Measurements from ENCODE around the gene MAST4. TPM values are rescaled to one million over a fixed set of nuclear protein-coding genes. Genes with fewer than 3 reads are reported as not detected.

MAST4 gene
- total and polyA plus RNA-seq, 2 experiments from 2014 or later = 4.2 to 6.0 TPM

- Histone ChIP-seq H3K4me1 (ENCODE audit: insufficient read depth) (no peaks in the 10 kb centered on the region), H3K9me2 (ENCODE audit: insufficient read depth) (no peaks in the 10 kb centered on the region; the same call in 1 of the 2 replicates)
Measured at GRCh38 chr5:66939094-66939493, 342.9 kb downstream of the MAST4 start.

GRCh38 chr5:66945389-66946349, 349.5 kb downstream of the MAST4 start:
- no peaks in the 10 kb centered on the region for H3K79me2 ChIP-seq (ENCODE audit: insufficient read depth)
- in situ Hi-C loops (cut with MboI) = no loop called here
- H3K4me3 ChIP-seq = no peak overlapping the region
- no peak overlapping the region for H3K4me2 ChIP-seq (ENCODE audit: unreplicated experiment)
- no peaks in the 10 kb centered on the region for H3K27me3 ChIP-seq (replicated peaks; ENCODE audit: insufficient read depth)
- no peak overlapping the region for H2AFZ ChIP-seq
- H3K27ac ChIP-seq = no peak overlapping the region
- no peaks in the 10 kb centered on the region for H3K4me1 ChIP-seq (ENCODE audit: insufficient read depth)
- H3F3A ChIP-seq (ENCODE audit: insufficient read depth) = no peaks in the 10 kb centered on the region
- DNase-seq = no peak
- no peaks in the 10 kb centered on the region for H3K9me2 ChIP-seq (ENCODE audit: insufficient read depth)
- H3K9me3 ChIP-seq (ENCODE audit: low read depth) = no peaks in the 10 kb centered on the region
- TF ChIP-seq EZH2 (IDR thresholded peaks at IDR 0.05; ENCODE audit: insufficient read depth, poor library complexity, severe bottlenecking) (no peak), EZH2phosphoT487 (IDR thresholded peaks at IDR 0.05; ENCODE audit: insufficient read depth, low read depth) (no peak)
- H3K36me3 ChIP-seq (ENCODE audit: low read depth) = no peaks in the 10 kb centered on the region
- 80 to 86% methylated on average over 7 of the region's 7 CpGs for WGBS, 2 experiments (ENCODE audit: low coverage in 1 of 2, low lambda C conversion rate in 2 of 2, missing lambda C conversion rate in 2 of 2)
- no peaks in the 10 kb centered on the region for H4K20me1 ChIP-seq (ENCODE audit: insufficient read depth)
- H3K9ac ChIP-seq = no peak overlapping the region

More at GRCh38 chr5:66939094-66939493, 342.9 kb downstream of the MAST4 start:
- TF ChIP-seq EZH2 (IDR thresholded peaks at IDR 0.05; ENCODE audit: insufficient read depth, poor library complexity, severe bottlenecking) (no peak), EZH2phosphoT487 (IDR thresholded peaks at IDR 0.05; ENCODE audit: insufficient read depth, low read depth) (no peak)
- in situ Hi-C loops (cut with MboI) = no loop called here
- Histone ChIP-seq H3K9me3 (ENCODE audit: low read depth) (no peaks in the 10 kb centered on the region), H3K4me3 (no peak overlapping the region), H3K79me2 (ENCODE audit: insufficient read depth) (no peaks in the 10 kb centered on the region), H3K27me3 (replicated peaks; ENCODE audit: insufficient read depth) (no peaks in the 10 kb centered on the region), H3F3A (ENCODE audit: insufficient read depth) (no peaks in the 10 kb centered on the region), H3K4me2 (ENCODE audit: unreplicated experiment) (no peak overlapping the region), H4K20me1 (ENCODE audit: insufficient read depth) (no peaks in the 10 kb centered on the region), H3K27ac (no peak overlapping the region), H2AFZ (no peak overlapping the region), H3K9ac (no peak overlapping the region), H3K36me3 (ENCODE audit: low read depth) (no peaks in the 10 kb centered on the region)
- no peak for DNase-seq
- 57% methylated on average over 2 of the region's 2 CpGs for WGBS, 2 experiments (ENCODE audit: low coverage in 1 of 2, low lambda C conversion rate in 2 of 2, missing lambda C conversion rate in 2 of 2)

GRCh38 chr5:66947458-66947857, 351.3 kb downstream of the MAST4 start:
- no peaks in the 10 kb centered on the region for H3K9me2 ChIP-seq (ENCODE audit: insufficient read depth)
- H3K27ac ChIP-seq = no peak overlapping the region
- TF ChIP-seq EZH2phosphoT487 (IDR thresholded peaks at IDR 0.05; ENCODE audit: insufficient read depth, low read depth) (no peak), EZH2 (IDR thresholded peaks at IDR 0.05; ENCODE audit: insufficient read depth, poor library complexity, severe bottlenecking) (no peak)
- in situ Hi-C loops (cut with MboI) = no loop called here
- H3K27me3 ChIP-seq (replicated peaks; ENCODE audit: insufficient read depth) = no peaks in the 10 kb centered on the region
- no peak overlapping the region for H3K4me3 ChIP-seq
- H3K79me2 ChIP-seq (ENCODE audit: insufficient read depth) = no peaks in the 10 kb centered on the region
- no peaks in the 10 kb centered on the region for H4K20me1 ChIP-seq (ENCODE audit: insufficient read depth)
- no peak overlapping the region for H2AFZ ChIP-seq
- no peaks in the 10 kb centered on the region for H3K36me3 ChIP-seq (ENCODE audit: low read depth)
- no peak overlapping the region for H3K9ac ChIP-seq
- no peaks in the 10 kb centered on the region for H3K9me3 ChIP-seq (ENCODE audit: low read depth)
- H3K4me2 ChIP-seq (ENCODE audit: unreplicated experiment) = no peak overlapping the region
- 61 to 66% methylated on average over 4 of the region's 4 CpGs for WGBS, 2 experiments (ENCODE audit: low coverage in 1 of 2, low lambda C conversion rate in 2 of 2, missing lambda C conversion rate in 2 of 2)
- H3F3A ChIP-seq (ENCODE audit: insufficient read depth) = no peaks in the 10 kb centered on the region
- H3K4me1 ChIP-seq (ENCODE audit: insufficient read depth) = no peaks in the 10 kb centered on the region
- no peak for DNase-seq

GRCh38 chr5:66949066-66949465, 352.9 kb downstream of the MAST4 start:
- no peaks in the 10 kb centered on the region for H3K79me2 ChIP-seq (ENCODE audit: insufficient read depth)
- no peaks in the 10 kb centered on the region for H3K9me2 ChIP-seq (ENCODE audit: insufficient read depth)
- no peaks in the 10 kb centered on the region for H3F3A ChIP-seq (ENCODE audit: insufficient read depth)
- TF ChIP-seq EZH2 (IDR thresholded peaks at IDR 0.05; ENCODE audit: insufficient read depth, poor library complexity, severe bottlenecking) (no peak), EZH2phosphoT487 (IDR thresholded peaks at IDR 0.05; ENCODE audit: insufficient read depth, low read depth) (no peak)
- WGBS, 2 experiments (ENCODE audit: low coverage in 1 of 2, low lambda C conversion rate in 2 of 2, missing lambda C conversion rate in 2 of 2) = 91 to 96% methylated on average over 4 of the region's 4 CpGs
- in situ Hi-C loops (cut with MboI) = no loop called here
- no peak overlapping the region for H3K4me3 ChIP-seq
- H3K4me2 ChIP-seq (ENCODE audit: unreplicated experiment) = no peak overlapping the region
- no peak overlapping the region for H2AFZ ChIP-seq
- H3K36me3 ChIP-seq (ENCODE audit: low read depth) = no peaks in the 10 kb centered on the region
- no peak overlapping the region for H3K27ac ChIP-seq
- no peaks in the 10 kb centered on the region for H4K20me1 ChIP-seq (ENCODE audit: insufficient read depth)
- H3K27me3 ChIP-seq (replicated peaks; ENCODE audit: insufficient read depth) = no peaks in the 10 kb centered on the region
- no peaks in the 10 kb centered on the region for H3K4me1 ChIP-seq (ENCODE audit: insufficient read depth)
- H3K9ac ChIP-seq = no peak overlapping the region
- DNase-seq = no peak
- H3K9me3 ChIP-seq (ENCODE audit: low read depth) = no peaks in the 10 kb centered on the region
